ENCODE results near the gene TIFAB. TPM values are rescaled to one million over a fixed set of nuclear protein-coding genes. Genes with fewer than 3 reads are reported as not detected.
A peak's percentile ranks its signal among the peaks of the same experiment; 100 is the strongest.

The TIFAB gene
- total RNA-seq, 4 donors from 2014 or later, result not detected

- Histone ChIP-seq H3K4me3 (replicated peaks in 1 of 3) (no peak overlapping the region), H3K36me3 (no peaks in the 10 kb centered on the region), H3K27me3 (no peaks in the 10 kb centered on the region), H3K4me1 (peaks cover 10 to 13% of the 10 kb centered on the region in 2 donors), H3K27ac (no peak overlapping the region), H3K9me3 (no peaks in the 10 kb centered on the region)
- 81 to 91% methylated on average over 2 of the region's 2 CpGs for WGBS, 2 donors
- no peak for TF ChIP-seq POLR2A (IDR thresholded peaks at IDR 0.05)
- TF ChIP-seq CTCF (IDR thresholded peaks at IDR 0.05), result no peak
- intact Hi-C loops (cut with DNase I), result no loop called here
- no peak for DNase-seq
These were observed 50.1 kb downstream of the TIFAB start for GRCh38 chr5:135402031-135402430.

GRCh38 chr5:135400866-135401265 is 51.3 kb downstream of the TIFAB start:
- Histone ChIP-seq H3K36me3 (no peaks in the 10 kb centered on the region), H3K4me1 (peaks cover 13 to 18% of the 10 kb centered on the region in 2 donors), H3K27me3 (no peaks in the 10 kb centered on the region), H3K27ac (no peak overlapping the region), H3K4me3 (replicated peaks in 1 of 3) (no peak overlapping the region), H3K9me3 (no peaks in the 10 kb centered on the region)
- WGBS, 2 donors, result 60 to 63% methylated on average over 5 of the region's 5 CpGs
- TF ChIP-seq CTCF (IDR thresholded peaks at IDR 0.05) (no peak), POLR2A (IDR thresholded peaks at IDR 0.05) (no peak)
- DNase-seq, result no peak
- intact Hi-C loops (cut with DNase I), result no loop called here

GRCh38 chr5:135399794-135400542 is 52.2 kb downstream of the TIFAB start:
- Histone ChIP-seq H3K27ac (peak overlapping the region in 2 of 3 donors; percentile 84 to 87), H3K36me3 (no peaks in the 10 kb centered on the region), H3K27me3 (no peaks in the 10 kb centered on the region), H3K4me3 (replicated peaks in 1 of 3) (peak overlapping the region in 2 of 3 donors; percentile 65 to 74), H3K4me1 (peaks cover 13 to 18% of the 10 kb centered on the region in 2 donors), H3K9me3 (no peaks in the 10 kb centered on the region)
- no peak for TF ChIP-seq CTCF (IDR thresholded peaks at IDR 0.05)
- intact Hi-C loops (cut with DNase I), result no loop called here
- DNase-seq, result no peak
- whole genome bisulfite sequencing, 2 donors, result 38 to 43% methylated on average over 25 of the region's 25 CpGs

- Histone ChIP-seq H3K4me3 (replicated peaks in 1 of 3) (peak within 1 kb of the TSS; percentile 55 to 74 (median 65)), H3K27me3 (no peaks in the 10 kb centered on the region), H3K27ac (peak within 1 kb of the TSS; percentile 79 to 87 (median 84)), H3K9me3 (no peaks in the 10 kb centered on the region), H3K4me1 (peaks cover 15 to 27% of the 10 kb centered on the region in 2 donors), H3K36me3 (no peaks in the 10 kb centered on the region)
- intact Hi-C loops (cut with DNase I), result no loop called here
- peak; percentile 90 to 93 for DNase-seq
- WGBS, 2 donors, result 2 to 9% methylated on average over 5 to 32 of the region's 109 CpGs
- TF ChIP-seq POLR2A (IDR thresholded peaks at IDR 0.05) (peak in 1 of 2 donors; percentile 79), CTCF (IDR thresholded peaks at IDR 0.05) (peak in 1 of 6 experiments; percentile 5)
These were observed 53.0 kb downstream of the TIFAB start, which contains the start of gene MACROH2A1 for GRCh38 chr5:135398855-135399793. TSS of gene MACROH2A1 (minus strand) at chr5:135399231. CDS start at chr5:135389093, 10,138 bp downstream.

Measured in thyroid gland (tissue), 4 donors.